Mesenchymal stem cell (in vitro differentiated cells and primary cell): ENCODE measurements around the gene PKNOX1.
"Not testable (repeated sequence)": the region's sequence is repeated elsewhere in the genome, so short reads cannot be mapped to it uniquely, and the experiment has no call there.

Source experiments
- DNase-seq: peaks from one replicate; pipeline ENCODE4 v3.0.0-alpha.2; 2013
- H2AFZ ChIP-seq: one replicate; pipeline ENCODE4 v1.6.1; 2013; ENCODE audit warnings: low read depth, mild to moderate bottlenecking, control low read depth, inconsistent platforms, low read length, moderate library complexity
- H2AK5ac ChIP-seq: 2 replicates; pipeline ENCODE4 v1.6.1; 2013; ENCODE audit warnings: low read length, moderate library complexity, mild to moderate bottlenecking, inconsistent platforms; ENCODE audit not compliant: severe bottlenecking
- H2BK120ac ChIP-seq: one replicate; pipeline ENCODE4 v1.6.1; 2013; ENCODE audit warnings: low read depth, mild to moderate bottlenecking, inconsistent platforms, low read length, moderate library complexity
- H2BK12ac ChIP-seq, 2 experiments: one replicate each; pipeline ENCODE4 v1.6.1; 2013; ENCODE audit warnings: inconsistent platforms in 2 of 2, low read length in 2 of 2, mild to moderate bottlenecking in 2 of 2, moderate library complexity in 2 of 2, control low read depth in 1 of 2
- H2BK15ac ChIP-seq: one replicate; pipeline ENCODE4 v1.6.1; 2013; ENCODE audit warnings: mild to moderate bottlenecking, low read depth, inconsistent platforms; ENCODE audit not compliant: poor library complexity, severe bottlenecking
- H2BK5ac ChIP-seq: 2 replicates; pipeline ENCODE4 v1.6.1; 2013; ENCODE audit warnings: low read depth, mild to moderate bottlenecking, low read length, control low read depth, inconsistent platforms; ENCODE audit not compliant: poor library complexity, severe bottlenecking
- H3K14ac ChIP-seq, 2 experiments: one replicate each; pipeline ENCODE4 v1.6.1; 2013; ENCODE audit warnings: inconsistent platforms in 2 of 2, low read length in 2 of 2, control low read depth in 1 of 2, mild to moderate bottlenecking in 1 of 2, moderate library complexity in 1 of 2
- H3K18ac ChIP-seq, 2 experiments: one replicate each; pipeline ENCODE4 v1.6.1; 2013; ENCODE audit warnings: inconsistent platforms in 2 of 2, low read length in 2 of 2, control low read depth in 1 of 2, low read depth in 1 of 2, mild to moderate bottlenecking in 1 of 2
- H3K23ac ChIP-seq, 2 experiments: one replicate each; pipeline ENCODE4 v1.6.1; 2013; ENCODE audit warnings: inconsistent platforms in 2 of 2, low read length in 2 of 2, mild to moderate bottlenecking in 2 of 2, moderate library complexity in 2 of 2, control low read depth in 1 of 2
- H3K27ac ChIP-seq: 2 replicates; pipeline ENCODE4 v1.5.1; 2013; ENCODE audit warnings: mild to moderate bottlenecking, moderate library complexity, low read length, control low read depth, inconsistent platforms; ENCODE audit not compliant: poor library complexity, severe bottlenecking
- H3K27me3 ChIP-seq, 2 experiments: 2 replicates each; pipeline versions ENCODE4 v1.6.1 to v1.7.0; 2013; ENCODE audit warnings: low read length in 2 of 2, mild to moderate bottlenecking in 2 of 2, moderate library complexity in 2 of 2, control low read depth in 1 of 2, inconsistent platforms in 1 of 2; ENCODE audit not compliant: control insufficient read depth in 1 of 2, insufficient read depth in 1 of 2
- H3K36me3 ChIP-seq, 2 experiments: 2 replicates each; pipeline versions ENCODE4 v1.6.1 to v1.7.0; 2013; ENCODE audit warnings: low read length in 2 of 2, control low read depth in 1 of 2, inconsistent platforms in 1 of 2, low read depth in 1 of 2, mild to moderate bottlenecking in 1 of 2; ENCODE audit not compliant: insufficient read depth in 2 of 2, control insufficient read depth in 1 of 2
- H3K4ac ChIP-seq, 2 experiments: one replicate each; pipeline ENCODE4 v1.6.1; 2013; ENCODE audit warnings: inconsistent platforms in 2 of 2, low read length in 2 of 2, mild to moderate bottlenecking in 2 of 2, moderate library complexity in 2 of 2, control low read depth in 1 of 2, low read depth in 1 of 2
- H3K4me1 ChIP-seq: 2 replicates; pipeline ENCODE4 v1.6.1; 2013; ENCODE audit warnings: low read depth, low read length, control low read depth; ENCODE audit not compliant: control insufficient read depth, insufficient read depth
- H3K4me2 ChIP-seq: 2 replicates; pipeline ENCODE4 v1.6.1; 2013; ENCODE audit warnings: low read length, mild to moderate bottlenecking, inconsistent platforms; ENCODE audit not compliant: poor library complexity, severe bottlenecking
- H3K4me3 ChIP-seq, 2 experiments: 2 replicates each; pipeline versions ENCODE4 v1.5.1 to v1.7.0; 2013; ENCODE audit warnings: low read length in 2 of 2, mild to moderate bottlenecking in 2 of 2, control low read depth in 1 of 2, low read depth in 1 of 2; ENCODE audit not compliant: insufficient read depth in 1 of 2
- H3K79me1 ChIP-seq: replicated peaks from 2 replicates; pipeline ENCODE4 v1.6.1; 2013; ENCODE audit warnings: mild to moderate bottlenecking, control low read depth, low read length, inconsistent platforms; ENCODE audit not compliant: poor library complexity, severe bottlenecking
- H3K9ac ChIP-seq: 2 replicates; pipeline ENCODE4 v1.7.0; 2013; ENCODE audit warnings: mild to moderate bottlenecking, low read length, moderate library complexity
- H3K9me3 ChIP-seq: 2 replicates; pipeline ENCODE4 v1.7.0; 2013; ENCODE audit warnings: mild to moderate bottlenecking, low read length; ENCODE audit not compliant: control insufficient read depth
- H4K8ac ChIP-seq: one replicate; pipeline ENCODE4 v1.6.1; 2013; ENCODE audit warnings: inconsistent platforms, mild to moderate bottlenecking, low read length, moderate library complexity
- H4K91ac ChIP-seq: one replicate; pipeline ENCODE4 v1.6.1; 2013; ENCODE audit warnings: mild to moderate bottlenecking, low read length, inconsistent platforms
- WGBS: methylation state at CpG from one replicate; pipeline ENCODE4 v1.1.7; 2013; ENCODE audit warnings: mixed read lengths; 5-methylcytosine and 5-hydroxymethylcytosine counted together

The PKNOX1 gene

GRCh38 chr21:43069682-43070081 is 95.3 kb downstream of the PKNOX1 start:
- H3K9me3 ChIP-seq: not testable (repeated sequence)
- no CpG with 5 or more reads among the region's 10 CpGs for WGBS

GRCh38 chr21:43072742-43073141 is 98.4 kb downstream of the PKNOX1 start:
- H3K27ac ChIP-seq, H3K18ac ChIP-seq, H3K23ac ChIP-seq, H2AK5ac ChIP-seq, H4K91ac ChIP-seq, H3K79me1 ChIP-seq, H2BK15ac ChIP-seq, DNase-seq, H4K8ac ChIP-seq, H2BK120ac ChIP-seq, H3K4me2 ChIP-seq, H2BK12ac ChIP-seq, H3K4ac ChIP-seq, H3K9me3 ChIP-seq, H3K9ac ChIP-seq, H3K4me3 ChIP-seq, H2BK5ac ChIP-seq, H3K27me3 ChIP-seq, H3K4me1 ChIP-seq, H3K14ac ChIP-seq, H3K36me3 ChIP-seq, H2AFZ ChIP-seq: not testable (repeated sequence)
- no CpG with 5 or more reads among the region's 11 CpGs for WGBS

More at GRCh38 chr21:43069682-43070081, 95.3 kb downstream of the PKNOX1 start:
- not testable (repeated sequence) for H3K27me3 ChIP-seq, H3K79me1 ChIP-seq, H3K23ac ChIP-seq, H2BK5ac ChIP-seq, H3K4ac ChIP-seq, H3K9ac ChIP-seq, DNase-seq, H3K4me2 ChIP-seq, H2AFZ ChIP-seq, H3K27ac ChIP-seq, H2AK5ac ChIP-seq, H4K91ac ChIP-seq, H2BK12ac ChIP-seq, H3K14ac ChIP-seq, H2BK120ac ChIP-seq, H2BK15ac ChIP-seq, H3K36me3 ChIP-seq, H3K4me1 ChIP-seq, H3K18ac ChIP-seq, H3K4me3 ChIP-seq, H4K8ac ChIP-seq

- no CpG with 5 or more reads among the region's 74 CpGs for WGBS
- H2BK5ac ChIP-seq, H3K4me3 ChIP-seq: not testable (repeated sequence)
Measured at GRCh38 chr21:43074401-43075169, 100.2 kb downstream of the PKNOX1 start.

GRCh38 chr21:43075170-43076022 is 101.0 kb downstream of the PKNOX1 start, which contains the start of gene CBS:
CBS (minus strand) TSS chr21:43075835; CDS start chr21:43072193, 3,642 bp downstream.
- not testable (repeated sequence) for H3K18ac ChIP-seq, H4K91ac ChIP-seq, H2BK15ac ChIP-seq, H3K4me3 ChIP-seq, H2AK5ac ChIP-seq, H2BK5ac ChIP-seq, H3K36me3 ChIP-seq, H3K4me1 ChIP-seq, H3K27ac ChIP-seq, H3K9ac ChIP-seq, H2BK12ac ChIP-seq, H3K9me3 ChIP-seq, H4K8ac ChIP-seq, H3K14ac ChIP-seq, H2BK120ac ChIP-seq, H2AFZ ChIP-seq, H3K23ac ChIP-seq, H3K27me3 ChIP-seq, H3K4ac ChIP-seq, H3K79me1 ChIP-seq, H3K4me2 ChIP-seq, DNase-seq
- WGBS: no CpG with 5 or more reads among the region's 84 CpGs

More at GRCh38 chr21:43074401-43075169, 100.2 kb downstream of the PKNOX1 start:
- not testable (repeated sequence) for H4K8ac ChIP-seq, H2BK15ac ChIP-seq, H2AK5ac ChIP-seq, H3K4ac ChIP-seq, H2BK120ac ChIP-seq, H3K79me1 ChIP-seq, H2BK12ac ChIP-seq, H3K23ac ChIP-seq, DNase-seq, H3K9me3 ChIP-seq, H3K14ac ChIP-seq, H3K27me3 ChIP-seq, H3K36me3 ChIP-seq, H4K91ac ChIP-seq, H3K18ac ChIP-seq, H3K27ac ChIP-seq, H3K4me2 ChIP-seq, H2AFZ ChIP-seq, H3K4me1 ChIP-seq, H3K9ac ChIP-seq
